ENCODE measurements around the gene CYTH1.

The CYTH1 gene

DNA sequence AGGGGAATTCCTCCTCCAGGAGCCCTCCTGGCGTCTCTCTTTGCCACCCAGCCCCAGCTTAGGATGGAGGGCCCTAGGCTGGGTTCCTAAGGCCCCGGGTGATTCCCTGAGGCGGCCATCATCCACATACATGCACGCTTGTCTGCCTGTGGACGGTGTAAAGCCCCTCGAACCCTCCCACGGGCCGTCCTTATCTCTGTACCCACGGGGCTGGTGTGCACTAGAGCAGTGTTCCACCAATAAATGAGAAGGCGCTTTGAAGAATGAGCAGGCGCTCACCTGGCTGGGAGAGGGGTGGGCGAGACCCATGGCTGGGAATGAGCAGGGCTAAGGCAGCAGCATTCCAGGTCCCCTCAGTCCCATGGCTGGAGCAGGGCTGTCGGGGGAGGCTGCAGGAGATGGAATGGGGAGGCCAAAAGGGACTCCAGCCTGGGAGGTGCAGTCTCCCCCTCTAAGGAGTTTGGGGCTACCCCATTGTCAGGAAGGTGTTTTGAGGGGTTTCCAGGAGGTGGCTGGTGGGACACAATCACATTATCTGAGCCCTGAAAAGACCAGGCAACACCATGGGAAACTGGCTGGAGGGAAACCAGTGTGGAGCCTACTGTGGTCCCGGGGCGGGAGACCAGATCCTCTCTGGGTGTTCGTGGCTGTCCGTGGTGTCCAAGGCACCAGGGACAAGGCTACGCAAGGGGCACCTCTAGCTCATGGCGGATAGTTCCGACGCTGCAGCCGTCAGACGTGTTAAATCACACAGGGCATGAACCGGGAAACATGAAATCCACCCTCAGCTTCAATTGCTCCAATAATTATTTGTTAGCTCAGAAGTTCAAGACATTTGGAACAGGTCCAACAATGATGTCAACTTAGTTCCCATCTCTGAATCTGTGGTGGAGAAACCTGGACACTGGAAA lies 117.3 kb downstream of the CYTH1 start:
- Histone ChIP-seq H3K27ac (ENCODE audit: extremely low read depth, low read depth, low read length) (0 out of 2 replicates have a peak overlapping the region, but pooled peaks have one; percentile 11), H3K4me3 (ENCODE audit: low read depth, low read length) (no peak overlapping the region), H3K9me3 (ENCODE audit: control insufficient read depth, insufficient read depth, low read depth, low read length) (no peaks in the 10 kb centered on the region), H3K4me1 (ENCODE audit: control insufficient read depth, insufficient read depth, low read length) (peaks cover 16% of the 10 kb centered on the region), H3K36me3 (ENCODE audit: control insufficient read depth in 2 of 2, insufficient read depth in 1 of 2, low read length in 2 of 2) (no peaks in the 10 kb centered on the region)
- ChIA-PET CTCF (interaction anchor here (0.6 to 2.5 kb wide), 4 partner anchors 10 to 1922 kb away, joined by 3 to 17 read pairs (median 5); no protein-coding TSS in a partner anchor), POLR2A (no interaction called here)
- TF ChIP-seq, protein P1, sequence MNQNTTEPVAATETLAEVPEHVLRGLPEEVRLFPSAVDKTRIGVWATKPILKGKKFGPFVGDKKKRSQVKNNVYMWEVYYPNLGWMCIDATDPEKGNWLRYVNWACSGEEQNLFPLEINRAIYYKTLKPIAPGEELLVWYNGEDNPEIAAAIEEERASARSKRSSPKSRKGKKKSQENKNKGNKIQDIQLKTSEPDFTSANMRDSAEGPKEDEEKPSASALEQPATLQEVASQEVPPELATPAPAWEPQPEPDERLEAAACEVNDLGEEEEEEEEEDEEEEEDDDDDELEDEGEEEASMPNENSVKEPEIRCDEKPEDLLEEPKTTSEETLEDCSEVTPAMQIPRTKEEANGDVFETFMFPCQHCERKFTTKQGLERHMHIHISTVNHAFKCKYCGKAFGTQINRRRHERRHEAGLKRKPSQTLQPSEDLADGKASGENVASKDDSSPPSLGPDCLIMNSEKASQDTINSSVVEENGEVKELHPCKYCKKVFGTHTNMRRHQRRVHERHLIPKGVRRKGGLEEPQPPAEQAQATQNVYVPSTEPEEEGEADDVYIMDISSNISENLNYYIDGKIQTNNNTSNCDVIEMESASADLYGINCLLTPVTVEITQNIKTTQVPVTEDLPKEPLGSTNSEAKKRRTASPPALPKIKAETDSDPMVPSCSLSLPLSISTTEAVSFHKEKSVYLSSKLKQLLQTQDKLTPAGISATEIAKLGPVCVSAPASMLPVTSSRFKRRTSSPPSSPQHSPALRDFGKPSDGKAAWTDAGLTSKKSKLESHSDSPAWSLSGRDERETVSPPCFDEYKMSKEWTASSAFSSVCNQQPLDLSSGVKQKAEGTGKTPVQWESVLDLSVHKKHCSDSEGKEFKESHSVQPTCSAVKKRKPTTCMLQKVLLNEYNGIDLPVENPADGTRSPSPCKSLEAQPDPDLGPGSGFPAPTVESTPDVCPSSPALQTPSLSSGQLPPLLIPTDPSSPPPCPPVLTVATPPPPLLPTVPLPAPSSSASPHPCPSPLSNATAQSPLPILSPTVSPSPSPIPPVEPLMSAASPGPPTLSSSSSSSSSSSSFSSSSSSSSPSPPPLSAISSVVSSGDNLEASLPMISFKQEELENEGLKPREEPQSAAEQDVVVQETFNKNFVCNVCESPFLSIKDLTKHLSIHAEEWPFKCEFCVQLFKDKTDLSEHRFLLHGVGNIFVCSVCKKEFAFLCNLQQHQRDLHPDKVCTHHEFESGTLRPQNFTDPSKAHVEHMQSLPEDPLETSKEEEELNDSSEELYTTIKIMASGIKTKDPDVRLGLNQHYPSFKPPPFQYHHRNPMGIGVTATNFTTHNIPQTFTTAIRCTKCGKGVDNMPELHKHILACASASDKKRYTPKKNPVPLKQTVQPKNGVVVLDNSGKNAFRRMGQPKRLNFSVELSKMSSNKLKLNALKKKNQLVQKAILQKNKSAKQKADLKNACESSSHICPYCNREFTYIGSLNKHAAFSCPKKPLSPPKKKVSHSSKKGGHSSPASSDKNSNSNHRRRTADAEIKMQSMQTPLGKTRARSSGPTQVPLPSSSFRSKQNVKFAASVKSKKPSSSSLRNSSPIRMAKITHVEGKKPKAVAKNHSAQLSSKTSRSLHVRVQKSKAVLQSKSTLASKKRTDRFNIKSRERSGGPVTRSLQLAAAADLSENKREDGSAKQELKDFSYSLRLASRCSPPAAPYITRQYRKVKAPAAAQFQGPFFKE (tag by site-specific recombination; IDR thresholded peaks at IDR 0.05; ENCODE audit: borderline replicate concordance), result no peak
- TF ChIP-seq, protein P2, sequence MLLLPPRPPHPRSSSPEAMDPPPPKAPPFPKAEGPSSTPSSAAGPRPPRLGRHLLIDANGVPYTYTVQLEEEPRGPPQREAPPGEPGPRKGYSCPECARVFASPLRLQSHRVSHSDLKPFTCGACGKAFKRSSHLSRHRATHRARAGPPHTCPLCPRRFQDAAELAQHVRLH (tag by site-specific recombination; IDR thresholded peaks at IDR 0.05), result no peak
- TF ChIP-seq ZNF394 (tag by site-specific recombination; IDR thresholded peaks at IDR 0.05; ENCODE audit: borderline replicate concordance) (0 out of 2 replicates have a peak, but pooled peaks have one; percentile 16), KLF9 (tag by site-specific recombination; IDR thresholded peaks at IDR 0.05; ENCODE audit: low read depth) (no peak), ZNF202 (tag by site-specific recombination; IDR thresholded peaks at IDR 0.05; ENCODE audit: borderline replicate concordance) (no peak), ZNF157 (tag by site-specific recombination; IDR thresholded peaks at IDR 0.05) (no peak), ZNF555 (tag by site-specific recombination; conservative IDR thresholded peaks at IDR 0.05) (no peak), ZNF621 (tag by site-specific recombination; IDR thresholded peaks at IDR 0.05) (no peak), ZEB2 (tag by site-specific recombination; IDR thresholded peaks at IDR 0.05) (0 out of 2 replicates have a peak, but pooled peaks have one; percentile 36), SCRT1 (tag by site-specific recombination; IDR thresholded peaks at IDR 0.05; ENCODE audit: borderline replicate concordance) (no peak), KLF10 (tag by site-specific recombination; IDR thresholded peaks at IDR 0.05) (no peak)
- TF ChIP-seq, protein P3, sequence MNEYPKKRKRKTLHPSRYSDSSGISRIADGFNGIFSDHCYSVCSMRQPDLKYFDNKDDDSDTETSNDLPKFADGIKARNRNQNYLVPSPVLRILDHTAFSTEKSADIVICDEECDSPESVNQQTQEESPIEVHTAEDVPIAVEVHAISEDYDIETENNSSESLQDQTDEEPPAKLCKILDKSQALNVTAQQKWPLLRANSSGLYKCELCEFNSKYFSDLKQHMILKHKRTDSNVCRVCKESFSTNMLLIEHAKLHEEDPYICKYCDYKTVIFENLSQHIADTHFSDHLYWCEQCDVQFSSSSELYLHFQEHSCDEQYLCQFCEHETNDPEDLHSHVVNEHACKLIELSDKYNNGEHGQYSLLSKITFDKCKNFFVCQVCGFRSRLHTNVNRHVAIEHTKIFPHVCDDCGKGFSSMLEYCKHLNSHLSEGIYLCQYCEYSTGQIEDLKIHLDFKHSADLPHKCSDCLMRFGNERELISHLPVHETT (tag by site-specific recombination; IDR thresholded peaks at IDR 0.05), result no peak
- TF ChIP-seq, protein P4, sequence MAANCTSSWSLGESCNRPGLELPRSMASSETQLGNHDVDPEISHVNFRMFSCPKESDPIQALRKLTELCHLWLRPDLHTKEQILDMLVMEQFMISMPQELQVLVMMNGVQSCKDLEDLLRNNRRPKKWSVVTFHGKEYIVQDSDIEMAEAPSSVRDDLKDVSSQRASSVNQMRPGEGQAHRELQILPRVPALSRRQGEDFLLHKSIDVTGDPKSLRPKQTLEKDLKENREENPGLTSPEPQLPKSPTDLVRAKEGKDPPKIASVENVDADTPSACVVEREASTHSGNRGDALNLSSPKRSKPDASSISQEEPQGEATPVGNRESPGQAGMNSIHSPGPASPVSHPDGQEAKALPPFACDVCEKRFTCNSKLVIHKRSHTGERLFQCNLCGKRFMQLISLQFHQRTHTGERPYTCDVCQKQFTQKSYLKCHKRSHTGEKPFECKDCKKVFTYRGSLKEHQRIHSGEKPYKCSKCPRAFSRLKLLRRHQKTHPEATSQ (tag by site-specific recombination; IDR thresholded peaks at IDR 0.05), result no peak
- TF ChIP-seq, protein P5, sequence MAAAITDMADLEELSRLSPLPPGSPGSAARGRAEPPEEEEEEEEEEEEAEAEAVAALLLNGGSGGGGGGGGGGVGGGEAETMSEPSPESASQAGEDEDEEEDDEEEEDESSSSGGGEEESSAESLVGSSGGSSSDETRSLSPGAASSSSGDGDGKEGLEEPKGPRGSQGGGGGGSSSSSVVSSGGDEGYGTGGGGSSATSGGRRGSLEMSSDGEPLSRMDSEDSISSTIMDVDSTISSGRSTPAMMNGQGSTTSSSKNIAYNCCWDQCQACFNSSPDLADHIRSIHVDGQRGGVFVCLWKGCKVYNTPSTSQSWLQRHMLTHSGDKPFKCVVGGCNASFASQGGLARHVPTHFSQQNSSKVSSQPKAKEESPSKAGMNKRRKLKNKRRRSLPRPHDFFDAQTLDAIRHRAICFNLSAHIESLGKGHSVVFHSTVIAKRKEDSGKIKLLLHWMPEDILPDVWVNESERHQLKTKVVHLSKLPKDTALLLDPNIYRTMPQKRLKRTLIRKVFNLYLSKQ (tag by site-specific recombination; IDR thresholded peaks at IDR 0.05; ENCODE audit: borderline replicate concordance), result no peak
- TF ChIP-seq, protein P6, sequence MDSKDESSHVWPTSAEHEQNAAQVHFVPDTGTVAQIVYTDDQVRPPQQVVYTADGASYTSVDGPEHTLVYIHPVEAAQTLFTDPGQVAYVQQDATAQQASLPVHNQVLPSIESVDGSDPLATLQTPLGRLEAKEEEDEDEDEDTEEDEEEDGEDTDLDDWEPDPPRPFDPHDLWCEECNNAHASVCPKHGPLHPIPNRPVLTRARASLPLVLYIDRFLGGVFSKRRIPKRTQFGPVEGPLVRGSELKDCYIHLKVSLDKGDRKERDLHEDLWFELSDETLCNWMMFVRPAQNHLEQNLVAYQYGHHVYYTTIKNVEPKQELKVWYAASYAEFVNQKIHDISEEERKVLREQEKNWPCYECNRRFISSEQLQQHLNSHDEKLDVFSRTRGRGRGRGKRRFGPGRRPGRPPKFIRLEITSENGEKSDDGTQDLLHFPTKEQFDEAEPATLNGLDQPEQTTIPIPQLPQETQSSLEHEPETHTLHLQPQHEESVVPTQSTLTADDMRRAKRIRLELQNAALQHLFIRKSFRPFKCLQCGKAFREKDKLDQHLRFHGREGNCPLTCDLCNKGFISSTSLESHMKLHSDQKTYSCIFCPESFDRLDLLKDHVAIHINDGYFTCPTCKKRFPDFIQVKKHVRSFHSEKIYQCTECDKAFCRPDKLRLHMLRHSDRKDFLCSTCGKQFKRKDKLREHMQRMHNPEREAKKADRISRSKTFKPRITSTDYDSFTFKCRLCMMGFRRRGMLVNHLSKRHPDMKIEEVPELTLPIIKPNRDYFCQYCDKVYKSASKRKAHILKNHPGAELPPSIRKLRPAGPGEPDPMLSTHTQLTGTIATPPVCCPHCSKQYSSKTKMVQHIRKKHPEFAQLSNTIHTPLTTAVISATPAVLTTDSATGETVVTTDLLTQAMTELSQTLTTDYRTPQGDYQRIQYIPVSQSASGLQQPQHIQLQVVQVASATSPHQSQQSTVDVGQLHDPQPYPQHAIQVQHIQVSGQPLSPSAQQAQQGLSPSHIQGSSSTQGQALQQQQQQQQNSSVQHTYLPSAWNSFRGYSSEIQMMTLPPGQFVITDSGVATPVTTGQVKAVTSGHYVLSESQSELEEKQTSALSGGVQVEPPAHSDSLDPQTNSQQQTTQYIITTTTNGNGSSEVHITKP (tag by site-specific recombination; IDR thresholded peaks at IDR 0.05), result peak; percentile 84
- TF ChIP-seq, protein P7, sequence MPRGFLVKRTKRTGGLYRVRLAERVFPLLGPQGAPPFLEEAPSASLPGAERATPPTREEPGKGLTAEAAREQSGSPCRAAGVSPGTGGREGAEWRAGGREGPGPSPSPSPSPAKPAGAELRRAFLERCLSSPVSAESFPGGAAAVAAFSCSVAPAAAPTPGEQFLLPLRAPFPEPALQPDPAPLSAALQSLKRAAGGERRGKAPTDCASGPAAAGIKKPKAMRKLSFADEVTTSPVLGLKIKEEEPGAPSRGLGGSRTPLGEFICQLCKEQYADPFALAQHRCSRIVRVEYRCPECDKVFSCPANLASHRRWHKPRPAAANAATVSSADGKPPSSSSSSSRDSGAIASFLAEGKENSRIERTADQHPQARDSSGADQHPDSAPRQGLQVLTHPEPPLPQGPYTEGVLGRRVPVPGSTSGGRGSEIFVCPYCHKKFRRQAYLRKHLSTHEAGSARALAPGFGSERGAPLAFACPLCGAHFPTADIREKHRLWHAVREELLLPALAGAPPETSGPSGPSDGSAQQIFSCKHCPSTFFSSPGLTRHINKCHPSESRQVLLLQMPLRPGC (tag by site-specific recombination; IDR thresholded peaks at IDR 0.05), result no peak
- TF ChIP-seq, protein P8, sequence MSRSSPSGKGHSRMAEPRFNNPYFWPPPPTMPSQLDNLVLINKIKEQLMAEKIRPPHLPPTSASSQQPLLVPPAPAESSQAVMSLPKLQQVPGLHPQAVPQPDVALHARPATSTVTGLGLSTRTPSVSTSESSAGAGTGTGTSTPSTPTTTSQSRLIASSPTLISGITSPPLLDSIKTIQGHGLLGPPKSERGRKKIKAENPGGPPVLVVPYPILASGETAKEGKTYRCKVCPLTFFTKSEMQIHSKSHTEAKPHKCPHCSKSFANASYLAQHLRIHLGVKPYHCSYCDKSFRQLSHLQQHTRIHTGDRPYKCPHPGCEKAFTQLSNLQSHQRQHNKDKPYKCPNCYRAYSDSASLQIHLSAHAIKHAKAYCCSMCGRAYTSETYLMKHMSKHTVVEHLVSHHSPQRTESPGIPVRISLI (tag by site-specific recombination; IDR thresholded peaks at IDR 0.05), result no peak

Data from HEK293 (cell line).